Nasal cavity respiratory epithelium epithelial cell of viscerocranial mucosa (primary cell): ENCODE results near the gene VOPP1. TPM values are rescaled to one million over a fixed set of nuclear protein-coding genes. Genes with fewer than 3 reads are reported as not detected.

Experiments
- total RNA-seq: library from RNA; depleted of rRNA; stranded (reverse); fragments of >200 nt; gene quantifications from 2 replicates; pipeline ENCODE4 v1.2.3, GENCODE V29; 2014

Gene VOPP1
- 54.3 and 88.0 TPM in 2 replicates for total RNA-seq

GRCh38 chr7:55572378-55573233 is at the start of gene VOPP1:
Gene VOPP1, minus strand, starts transcription at chr7:55572502. Its CDS starts 178 bp downstream, at chr7:55572324.

Other genes starting within 250 kb of the VOPP1 start
- 8.2 and 11.8 TPM in 2 replicates for gene LANCL2, start 207.2 kb downstream of the VOPP1 start, total RNA-seq